Activated CD4-positive, alpha-beta T cell treated with anti-CD3 and anti-CD28 coated beads, Interleukin-2, amount 50 U/mL, for 48 hours (primary cell): ENCODE data around the gene DARS1.

Source experiments
- DNase-seq, 2 experiments: peaks; one replicate each; pipeline ENCODE4 v3.0.0-alpha.2; 2020

Gene DARS1

GRCh38 chr2:136015699-136016098 is 30.3 kb upstream of the DARS1 start:
- DNase-seq, result no peak

- DNase-seq, result no peak
Observed at GRCh38 chr2:136014411-136014810, 29.0 kb upstream of the DARS1 start.

- DNase-seq, result no peak
Observed at GRCh38 chr2:136013955-136014354, 28.5 kb upstream of the DARS1 start.

- no peak for DNase-seq
Observed at GRCh38 chr2:136013136-136013685, 27.8 kb upstream of the DARS1 start.

GRCh38 chr2:136012315-136012714 is 26.9 kb upstream of the DARS1 start:
- no peak for DNase-seq

GRCh38 chr2:136010126-136010525 is 24.7 kb upstream of the DARS1 start:
- DNase-seq, result no peak

- DNase-seq, result peak; percentile 60 to 69
Observed at GRCh38 chr2:136008205-136008865, 22.9 kb upstream of the DARS1 start.

GRCh38 chr2:136006658-136007057 is 21.2 kb upstream of the DARS1 start:
- no peak for DNase-seq

GRCh38 chr2:136005462-136006196 is 20.2 kb upstream of the DARS1 start:
- DNase-seq, result peak in 1 of 2 experiments; percentile 26

GRCh38 chr2:136004965-136005364 is 19.5 kb upstream of the DARS1 start:
- DNase-seq, result no peak

- no peak for DNase-seq
Observed at GRCh38 chr2:136001131-136001530, 15.7 kb upstream of the DARS1 start.

GRCh38 chr2:136000502-136000901 is 15.1 kb upstream of the DARS1 start:
- no peak for DNase-seq

- DNase-seq, result no peak
Observed at GRCh38 chr2:135999899-136000298, 14.5 kb upstream of the DARS1 start.

GRCh38 chr2:135998879-135999278 is 13.5 kb upstream of the DARS1 start:
- no peak for DNase-seq

GRCh38 chr2:135997380-135997779 is 12.0 kb upstream of the DARS1 start:
- DNase-seq, result peak in 1 of 2 experiments; percentile 24

GRCh38 chr2:135996304-135996703 is 10.9 kb upstream of the DARS1 start:
- DNase-seq, result no peak

- DNase-seq, result no peak
Observed at GRCh38 chr2:135994281-135994680, 8.9 kb upstream of the DARS1 start.

- DNase-seq, result no peak
Observed at GRCh38 chr2:135993421-135993820, 8.0 kb upstream of the DARS1 start.

- DNase-seq, result no peak
Observed at GRCh38 chr2:135991861-135992260, 6.4 kb upstream of the DARS1 start.

- no peak for DNase-seq
Observed at GRCh38 chr2:135987441-135987840, 2.0 kb upstream of the DARS1 start.

- no peak for DNase-seq
Observed at GRCh38 chr2:135986507-135986906, 1.1 kb upstream of the DARS1 start.

GRCh38 chr2:135985826-135986393 is 484 bp upstream of the DARS1 start:
- DNase-seq, result peak; percentile 84 to 90

- DNase-seq, result no peak
Observed at GRCh38 chr2:135984199-135985017, 1.0 kb downstream of the DARS1 start.
